ENCODE results near the gene TFPT. TPM values are rescaled to one million over a fixed set of nuclear protein-coding genes. Genes with fewer than 3 reads are reported as not detected.

The TFPT gene
- total RNA-seq, 1 donor from 2014 or later = 25.2 TPM

GRCh38 chr19:54127688-54128440, 12.4 kb upstream of the TFPT start:
- H3K36me3 Mint-ChIP-seq (ENCODE audit: low read depth, unreplicated experiment) = peaks cover 17% of the 10 kb centered on the region
- no peak for TF ChIP-seq EZH2 (IDR thresholded peaks at IDR 0.05; ENCODE audit: insufficient read depth, low read length)
- TF ChIP-seq, protein P1, sequence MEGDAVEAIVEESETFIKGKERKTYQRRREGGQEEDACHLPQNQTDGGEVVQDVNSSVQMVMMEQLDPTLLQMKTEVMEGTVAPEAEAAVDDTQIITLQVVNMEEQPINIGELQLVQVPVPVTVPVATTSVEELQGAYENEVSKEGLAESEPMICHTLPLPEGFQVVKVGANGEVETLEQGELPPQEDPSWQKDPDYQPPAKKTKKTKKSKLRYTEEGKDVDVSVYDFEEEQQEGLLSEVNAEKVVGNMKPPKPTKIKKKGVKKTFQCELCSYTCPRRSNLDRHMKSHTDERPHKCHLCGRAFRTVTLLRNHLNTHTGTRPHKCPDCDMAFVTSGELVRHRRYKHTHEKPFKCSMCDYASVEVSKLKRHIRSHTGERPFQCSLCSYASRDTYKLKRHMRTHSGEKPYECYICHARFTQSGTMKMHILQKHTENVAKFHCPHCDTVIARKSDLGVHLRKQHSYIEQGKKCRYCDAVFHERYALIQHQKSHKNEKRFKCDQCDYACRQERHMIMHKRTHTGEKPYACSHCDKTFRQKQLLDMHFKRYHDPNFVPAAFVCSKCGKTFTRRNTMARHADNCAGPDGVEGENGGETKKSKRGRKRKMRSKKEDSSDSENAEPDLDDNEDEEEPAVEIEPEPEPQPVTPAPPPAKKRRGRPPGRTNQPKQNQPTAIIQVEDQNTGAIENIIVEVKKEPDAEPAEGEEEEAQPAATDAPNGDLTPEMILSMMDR (IDR thresholded peaks at IDR 0.05; ENCODE audit: insufficient read depth, low read depth, low read length) = no peak
- no peaks in the 10 kb centered on the region for H3K27me3 ChIP-seq (ENCODE audit: insufficient read depth, low read length)
- H2AFZ ChIP-seq (ENCODE audit: low read depth, low read length) = no peak overlapping the region
- DNase-seq (ENCODE audit: low read depth) (no peak), FAIRE-seq (no peak)
- no peak overlapping the region for H3K27ac Mint-ChIP-seq (ENCODE audit: unreplicated experiment)
- H3K27ac ChIP-seq (ENCODE audit: low read depth, low read length) = no peak overlapping the region
- no peaks in the 10 kb centered on the region for H3K4me1 ChIP-seq (ENCODE audit: insufficient read depth, low read length)
- no peaks in the 10 kb centered on the region for H3K79me2 ChIP-seq (ENCODE audit: insufficient read depth, low read length)
- no peaks in the 10 kb centered on the region for H3K9me3 ChIP-seq (ENCODE audit: insufficient read depth, low read depth, low read length)
- H4K20me1 ChIP-seq (ENCODE audit: insufficient read depth, low read length) = no peaks in the 10 kb centered on the region
- no peaks in the 10 kb centered on the region for H3K27me3 Mint-ChIP-seq (ENCODE audit: low read depth, unreplicated experiment)
- no peak overlapping the region for H3K4me2 ChIP-seq (ENCODE audit: low read length)
- H3K4me3 ChIP-seq (ENCODE audit: insufficient read depth, low read depth, low read length) = no peak overlapping the region
- H3K4me1 Mint-ChIP-seq (ENCODE audit: low read depth, unreplicated experiment) = no peaks in the 10 kb centered on the region
- H3K9ac ChIP-seq (ENCODE audit: low read length) = no peak overlapping the region
- no peak overlapping the region for H3K4me3 Mint-ChIP-seq (ENCODE audit: unreplicated experiment)
- H3K9me3 Mint-ChIP-seq (ENCODE audit: unreplicated experiment) = no peaks in the 10 kb centered on the region
- peaks cover 7% of the 10 kb centered on the region for H3K36me3 ChIP-seq (ENCODE audit: insufficient read depth, low read length)

GRCh38 chr19:54125713-54126112, 10.3 kb upstream of the TFPT start:
- TF ChIP-seq, protein P1 (IDR thresholded peaks at IDR 0.05; ENCODE audit: insufficient read depth, low read depth, low read length) = no peak
- TF ChIP-seq EZH2 (IDR thresholded peaks at IDR 0.05; ENCODE audit: insufficient read depth, low read length) = no peak

DNA sequence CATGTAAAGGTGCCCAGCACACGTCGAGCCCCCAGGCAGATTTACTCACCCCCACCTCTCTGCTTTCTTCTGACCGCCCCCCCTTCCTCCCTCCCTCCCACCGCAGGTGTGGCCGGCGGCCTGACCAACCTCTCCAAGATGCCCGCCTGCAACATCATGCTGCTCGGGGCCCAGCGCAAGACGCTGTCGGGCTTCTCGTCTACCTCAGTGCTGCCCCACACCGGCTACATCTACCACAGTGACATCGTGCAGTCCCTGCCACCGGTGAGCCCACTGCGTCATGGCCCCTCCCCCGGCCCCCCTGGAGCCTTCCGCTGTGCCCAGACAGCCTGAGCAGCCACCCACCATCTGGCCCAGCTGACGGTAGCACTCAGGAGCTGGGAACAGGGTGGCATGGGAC, 8.9 kb upstream of the TFPT start:
- peak overlapping the region; percentile 26 for H3K27ac Mint-ChIP-seq (ENCODE audit: unreplicated experiment)
- no peak for TF ChIP-seq EZH2 (IDR thresholded peaks at IDR 0.05; ENCODE audit: insufficient read depth, low read length)
- TF ChIP-seq, protein P1 (IDR thresholded peaks at IDR 0.05; ENCODE audit: insufficient read depth, low read depth, low read length) = no peak
- Histone ChIP-seq H3K79me2 (ENCODE audit: insufficient read depth, low read length) (no peaks in the 10 kb centered on the region), H3K4me1 (ENCODE audit: insufficient read depth, low read length) (no peaks in the 10 kb centered on the region), H3K4me2 (ENCODE audit: low read length) (no peak overlapping the region), H3K36me3 (ENCODE audit: insufficient read depth, low read length) (peaks cover 4% of the 10 kb centered on the region), H3K4me3 (ENCODE audit: insufficient read depth, low read depth, low read length) (no peak overlapping the region), H2AFZ (ENCODE audit: low read depth, low read length) (no peak overlapping the region), H4K20me1 (ENCODE audit: insufficient read depth, low read length) (no peaks in the 10 kb centered on the region), H3K27ac (ENCODE audit: low read depth, low read length) (no peak overlapping the region), H3K9ac (ENCODE audit: low read length) (no peak overlapping the region), H3K27me3 (ENCODE audit: insufficient read depth, low read length) (no peaks in the 10 kb centered on the region), H3K9me3 (ENCODE audit: insufficient read depth, low read depth, low read length) (no peaks in the 10 kb centered on the region)
- no peak for DNase-seq (ENCODE audit: low read depth)
- H3K27me3 Mint-ChIP-seq (ENCODE audit: low read depth, unreplicated experiment) = no peaks in the 10 kb centered on the region
- no peaks in the 10 kb centered on the region for H3K9me3 Mint-ChIP-seq (ENCODE audit: unreplicated experiment)
- no peak for FAIRE-seq
- H3K4me1 Mint-ChIP-seq (ENCODE audit: low read depth, unreplicated experiment) = no peaks in the 10 kb centered on the region
- peaks cover 12% of the 10 kb centered on the region for H3K36me3 Mint-ChIP-seq (ENCODE audit: low read depth, unreplicated experiment)
- H3K4me3 Mint-ChIP-seq (ENCODE audit: unreplicated experiment) = no peak overlapping the region

More at GRCh38 chr19:54125713-54126112, 10.3 kb upstream of the TFPT start:
- peaks cover 13% of the 10 kb centered on the region for H3K36me3 Mint-ChIP-seq (ENCODE audit: low read depth, unreplicated experiment)
- H3K9me3 Mint-ChIP-seq (ENCODE audit: unreplicated experiment) = no peaks in the 10 kb centered on the region
- H4K20me1 ChIP-seq (ENCODE audit: insufficient read depth, low read length) = no peaks in the 10 kb centered on the region
- H3K4me3 ChIP-seq (ENCODE audit: insufficient read depth, low read depth, low read length) = no peak overlapping the region
- H3K4me3 Mint-ChIP-seq (ENCODE audit: unreplicated experiment) = peak overlapping the region; percentile 34
- no peaks in the 10 kb centered on the region for H3K27me3 Mint-ChIP-seq (ENCODE audit: low read depth, unreplicated experiment)
- no peak for DNase-seq (ENCODE audit: low read depth)
- H3K36me3 ChIP-seq (ENCODE audit: insufficient read depth, low read length) = peaks cover 4% of the 10 kb centered on the region
- no peak for FAIRE-seq
- no peak overlapping the region for H3K9ac ChIP-seq (ENCODE audit: low read length)
- no peaks in the 10 kb centered on the region for H3K79me2 ChIP-seq (ENCODE audit: insufficient read depth, low read length)
- no peak overlapping the region for H3K4me2 ChIP-seq (ENCODE audit: low read length)
- no peak overlapping the region for H3K27ac ChIP-seq (ENCODE audit: low read depth, low read length)
- H3K27me3 ChIP-seq (ENCODE audit: insufficient read depth, low read length) = no peaks in the 10 kb centered on the region
- H3K9me3 ChIP-seq (ENCODE audit: insufficient read depth, low read depth, low read length) = no peaks in the 10 kb centered on the region
- H2AFZ ChIP-seq (ENCODE audit: low read depth, low read length) = no peak overlapping the region
- H3K4me1 Mint-ChIP-seq (ENCODE audit: low read depth, unreplicated experiment) = no peaks in the 10 kb centered on the region
- no peak overlapping the region for H3K27ac Mint-ChIP-seq (ENCODE audit: unreplicated experiment)
- H3K4me1 ChIP-seq (ENCODE audit: insufficient read depth, low read length) = no peaks in the 10 kb centered on the region
